Measurements from ENCODE around the gene PIP4K2A.
"Not testable (repeated sequence)": the region's sequence is repeated elsewhere in the genome, so short reads cannot be mapped to it uniquely, and the experiment has no call there.

PIP4K2A gene

DNA sequence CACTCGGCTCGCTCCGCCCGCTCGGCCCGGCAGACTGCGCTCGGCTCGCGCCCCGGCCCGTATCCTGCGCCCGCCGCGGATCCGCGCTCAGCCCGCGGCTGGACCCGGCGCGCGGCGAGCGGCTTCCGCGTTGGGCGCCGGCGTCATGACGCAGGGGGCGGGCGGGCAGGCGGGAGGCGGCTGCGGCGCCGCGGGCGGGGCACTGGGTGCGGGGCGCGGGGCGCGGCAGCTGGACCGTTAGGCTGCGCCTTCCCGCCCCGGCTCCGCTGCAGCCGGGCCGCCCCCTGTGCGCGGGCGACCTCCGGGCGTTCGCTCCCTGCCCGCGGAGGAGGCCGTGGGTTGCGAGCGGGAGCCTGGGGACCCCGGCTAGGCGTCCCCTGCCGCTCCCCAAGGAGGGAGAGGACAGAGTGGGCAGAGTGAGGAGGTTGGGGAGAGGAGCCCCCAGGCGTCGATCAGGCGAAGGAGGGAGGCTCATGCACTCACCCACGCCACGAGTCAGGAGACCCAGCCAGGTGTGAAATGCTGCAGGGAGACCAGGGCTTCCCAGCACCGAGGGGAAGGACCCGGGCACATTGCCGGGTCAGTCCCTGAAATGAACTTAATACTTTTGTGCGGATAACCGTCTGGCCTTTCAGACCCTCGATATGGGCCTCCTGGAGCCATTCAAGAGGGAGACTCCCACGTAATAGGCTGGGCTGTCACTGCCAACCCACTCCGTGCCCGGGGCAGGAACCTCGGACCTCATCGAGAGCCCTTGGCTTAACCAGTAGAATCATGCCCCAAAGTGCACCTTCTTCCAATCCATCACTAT, at the start of gene PIP4K2A:
TSS of gene PIP4K2A (minus strand) at position 100 of the 811 bp plus-strand sequence. CDS start 252 bp downstream, outside the sequence.
- in situ Hi-C loops (cut with MboI; ENCODE audit: low sequenced_read_pairs), result no loop called here

DNA sequence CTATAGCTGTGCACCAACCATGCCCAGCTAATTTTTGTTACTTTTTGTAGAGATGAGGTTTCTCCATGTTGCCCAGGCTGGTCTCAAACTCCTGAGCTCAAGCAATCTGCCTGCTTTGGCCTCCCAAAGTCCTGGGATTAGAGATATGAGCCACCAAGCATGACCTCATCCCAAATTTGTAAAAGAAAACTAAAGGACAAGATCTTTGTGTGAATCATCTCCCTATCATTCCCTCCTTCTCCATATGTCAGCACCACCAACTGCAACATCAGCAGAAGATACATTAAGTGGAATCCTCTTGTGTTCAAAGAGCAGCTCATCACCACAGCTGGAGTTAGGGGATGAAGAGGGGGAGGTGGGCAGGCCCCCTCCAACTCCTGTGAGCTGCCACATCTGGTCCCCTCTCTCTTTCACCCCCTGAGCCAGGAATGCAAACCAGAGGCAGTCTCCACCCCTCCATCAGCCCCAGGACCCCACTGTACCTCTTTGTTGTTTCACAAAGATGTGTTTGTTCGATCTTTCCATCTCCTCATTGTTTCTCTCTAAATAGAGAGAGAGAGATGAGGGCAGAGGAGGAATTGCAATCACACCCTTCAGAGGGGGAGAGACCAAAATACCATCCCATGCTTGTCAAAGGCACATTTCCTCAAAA, 47.3 kb upstream of the PIP4K2A start:
- in situ Hi-C loops (cut with MboI; ENCODE audit: low sequenced_read_pairs), result no loop called here

DNA sequence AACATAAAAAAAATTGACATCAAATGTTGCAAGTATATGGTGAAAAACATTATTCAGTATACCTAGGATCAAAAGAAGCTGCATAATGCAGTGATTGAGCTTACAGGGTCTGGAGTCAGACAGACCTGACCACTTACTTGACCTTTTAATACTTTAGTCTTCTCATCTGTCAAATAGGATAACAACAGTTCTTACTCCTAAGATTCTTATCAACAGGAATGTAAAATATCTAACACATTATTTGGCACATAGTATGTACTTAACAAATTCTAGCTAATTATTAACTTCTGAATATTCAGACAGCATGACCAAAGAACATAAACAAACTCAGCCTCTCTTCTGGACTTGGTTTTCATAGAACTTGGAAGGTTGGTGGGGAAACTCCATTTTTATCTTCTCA, 45.6 kb upstream of the PIP4K2A start:
- in situ Hi-C loops (cut with MboI; ENCODE audit: low sequenced_read_pairs), result no loop called here

DNA sequence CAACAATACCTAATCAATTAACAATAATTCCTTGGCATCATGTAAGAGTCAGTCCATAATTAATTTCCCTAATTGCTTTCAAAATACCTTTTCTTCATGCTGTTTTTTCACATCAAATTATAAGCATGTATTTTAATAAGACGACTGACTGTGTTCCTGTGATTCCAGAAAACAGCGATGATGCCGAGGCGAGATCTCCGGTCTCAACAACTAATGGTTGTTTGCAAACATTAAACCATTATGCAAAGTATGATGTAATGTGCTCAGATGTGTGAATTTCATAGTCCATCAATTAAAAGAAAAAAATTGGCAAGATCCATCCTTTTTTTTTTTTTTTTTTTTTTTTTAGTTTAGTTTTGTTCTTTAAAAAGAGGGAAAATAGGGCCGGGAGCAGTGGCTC, 44.5 kb upstream of the PIP4K2A start:
- in situ Hi-C loops (cut with MboI; ENCODE audit: low sequenced_read_pairs), result no loop called here

DNA sequence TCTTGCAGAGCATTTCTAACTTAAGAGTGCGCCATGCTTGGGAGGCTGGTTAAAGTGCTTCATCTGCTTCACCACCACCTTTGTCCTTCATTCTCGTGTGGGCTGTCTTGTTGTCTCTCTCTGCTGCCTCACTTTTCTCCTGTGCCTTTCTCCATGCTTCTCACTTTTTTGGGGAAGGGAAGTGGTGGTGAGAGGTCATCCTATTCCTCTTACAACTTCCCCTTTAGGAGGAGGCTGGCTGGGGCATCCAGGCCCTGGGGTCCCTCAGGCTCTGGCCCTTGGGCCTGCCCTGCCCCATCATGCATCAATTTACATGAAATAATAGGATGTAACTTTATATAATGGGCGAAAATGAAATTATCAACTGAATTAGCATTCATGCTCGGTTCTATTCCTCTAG, 39.9 kb upstream of the PIP4K2A start:
- in situ Hi-C loops (cut with MboI; ENCODE audit: low sequenced_read_pairs), result no loop called here

DNA sequence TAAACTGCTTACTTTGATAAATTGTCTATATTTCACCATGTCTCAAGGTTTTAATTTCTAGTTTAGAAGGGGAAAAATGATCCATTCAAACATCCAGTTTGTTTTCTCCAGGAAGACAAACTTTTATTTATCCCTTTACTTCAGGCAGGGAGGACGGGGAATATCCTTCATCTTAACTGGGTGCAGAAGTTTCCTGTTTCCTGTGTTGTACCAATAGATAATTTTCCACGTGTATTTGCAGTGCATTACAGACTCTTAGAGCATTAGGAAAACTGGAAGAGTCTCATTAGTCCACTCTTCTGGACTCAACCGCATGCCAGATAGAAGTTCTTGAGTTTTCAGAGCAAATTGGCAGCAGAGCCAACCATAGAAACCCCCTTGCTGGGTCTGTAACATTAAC, 39.4 kb upstream of the PIP4K2A start:
- in situ Hi-C loops (cut with MboI; ENCODE audit: low sequenced_read_pairs), result no loop called here

DNA sequence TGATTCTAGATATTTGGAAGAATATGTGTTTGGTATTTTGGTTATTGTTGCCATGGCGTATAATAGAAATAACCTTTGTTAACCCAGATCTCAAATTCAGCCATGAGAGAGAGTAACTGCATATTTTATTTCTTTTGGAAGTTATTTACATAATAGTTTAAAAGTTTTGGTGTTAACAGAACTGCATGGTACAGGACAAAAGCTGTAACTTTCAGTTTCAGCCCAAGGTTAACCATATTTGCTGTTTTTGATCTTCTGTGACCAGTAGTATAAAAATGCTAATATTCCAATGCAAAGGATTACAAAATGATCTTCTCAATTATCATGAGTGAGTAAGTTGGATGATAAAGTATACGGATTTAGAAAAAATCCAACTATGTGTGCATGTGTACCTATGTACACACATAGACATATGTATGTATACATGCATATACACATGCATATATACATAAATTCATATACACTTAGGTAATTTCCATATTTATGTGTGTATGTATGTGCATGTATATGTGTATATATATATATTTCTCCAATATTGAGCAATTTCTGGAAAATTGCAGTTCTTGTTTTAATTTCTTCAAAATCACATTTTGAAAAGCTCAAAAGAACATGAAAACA, 38.0 kb upstream of the PIP4K2A start:
- in situ Hi-C loops (cut with MboI; ENCODE audit: low sequenced_read_pairs), result no loop called here

DNA sequence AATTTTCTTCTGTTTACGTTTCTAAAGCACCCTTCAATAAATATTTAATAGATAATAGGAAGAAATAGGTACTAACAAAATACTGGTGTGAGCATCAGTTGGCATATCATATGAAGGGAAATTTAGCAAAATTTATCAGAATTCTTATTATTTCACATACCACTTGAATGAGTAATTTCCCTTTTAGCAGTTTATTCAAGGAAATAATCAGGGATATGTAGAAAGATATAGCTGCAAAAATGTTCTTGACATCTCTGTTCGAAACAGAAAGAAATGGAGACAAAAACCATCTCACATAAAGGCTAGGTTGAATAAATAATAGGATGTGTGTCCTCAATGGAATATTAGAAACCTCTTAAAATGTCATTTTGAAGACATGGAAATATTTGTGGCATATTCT, 35.8 kb upstream of the PIP4K2A start:
- in situ Hi-C loops (cut with MboI; ENCODE audit: low sequenced_read_pairs), result no loop called here

DNA sequence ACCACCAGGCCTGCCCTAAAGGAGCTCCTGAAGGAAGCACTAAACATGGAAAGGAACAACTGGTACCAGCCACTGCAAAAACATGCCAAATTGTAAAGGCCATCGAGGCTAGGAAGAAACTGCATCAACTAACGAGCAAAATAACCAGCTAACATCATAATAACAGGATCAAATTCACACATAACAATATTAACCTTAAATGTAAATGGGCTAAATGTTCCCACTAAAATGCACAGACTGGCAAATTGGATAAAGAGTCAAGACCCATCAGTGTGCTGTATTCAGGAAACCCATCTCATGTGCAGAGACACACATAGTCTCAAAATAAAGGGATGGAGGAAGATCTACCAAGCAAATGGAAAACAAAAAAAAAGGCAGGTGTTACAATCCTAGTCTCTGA, 30.5 kb upstream of the PIP4K2A start:
- in situ Hi-C loops (cut with MboI; ENCODE audit: low sequenced_read_pairs), result not testable (repeated sequence)

DNA sequence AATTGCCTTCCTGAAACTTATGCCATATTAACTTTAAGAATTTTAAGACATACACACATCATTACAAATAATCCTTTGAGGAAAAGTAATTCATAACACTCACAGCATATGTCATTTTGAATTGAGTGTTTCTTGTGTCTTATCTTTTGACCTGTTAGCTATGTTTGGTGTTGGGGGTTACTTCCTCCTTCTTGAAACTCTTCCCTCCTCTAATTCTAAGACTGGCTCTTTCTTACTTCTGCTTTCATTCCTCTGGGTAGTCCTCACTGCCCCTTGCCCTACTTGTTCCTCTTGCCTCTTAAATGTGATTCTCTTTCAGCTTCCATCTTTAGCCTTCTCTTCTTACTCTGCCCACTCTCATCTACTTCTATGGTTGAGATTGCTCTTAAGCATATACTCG, 28.3 kb upstream of the PIP4K2A start:
- in situ Hi-C loops (cut with MboI; ENCODE audit: low sequenced_read_pairs), result no loop called here

DNA sequence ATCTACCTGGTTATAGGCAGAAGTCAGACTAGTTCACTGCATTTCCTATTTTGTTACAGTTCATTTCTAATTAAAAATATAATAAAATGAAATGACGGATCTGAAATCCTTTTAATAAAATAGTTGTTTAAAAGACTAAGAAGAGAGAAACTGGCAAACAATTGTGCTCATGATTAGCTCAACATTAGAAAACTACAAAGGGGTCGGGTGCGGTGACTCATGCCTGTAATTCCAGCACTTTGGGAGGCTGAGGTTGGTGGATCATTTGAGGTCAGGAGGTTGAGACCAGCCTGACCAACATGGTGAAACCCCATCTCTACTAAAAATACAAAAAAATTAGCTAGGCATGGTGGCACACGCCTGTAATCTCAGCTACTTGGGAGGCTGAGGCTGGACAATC, 27.3 kb upstream of the PIP4K2A start:
- in situ Hi-C loops (cut with MboI; ENCODE audit: low sequenced_read_pairs), result not testable (repeated sequence)

DNA sequence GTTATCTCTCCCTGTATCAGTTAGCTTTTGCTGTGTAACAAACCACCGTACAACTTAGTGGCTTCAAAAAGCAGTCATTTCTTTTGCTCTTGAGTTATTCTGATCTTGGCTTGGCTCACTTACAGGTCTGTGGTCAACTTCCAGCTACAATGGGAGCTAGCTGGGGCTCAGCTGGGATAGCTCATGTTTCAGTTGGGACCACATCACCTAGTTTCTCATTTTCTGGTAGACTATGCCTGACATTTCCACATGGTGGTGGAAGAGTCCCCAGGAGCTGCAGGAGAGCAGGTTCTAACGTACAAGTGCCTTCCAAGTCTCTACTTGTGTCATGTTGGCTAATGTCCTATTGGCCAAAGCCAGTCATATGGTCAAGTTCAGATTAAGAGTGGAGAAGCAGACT, 25.8 kb upstream of the PIP4K2A start:
- in situ Hi-C loops (cut with MboI; ENCODE audit: low sequenced_read_pairs), result no loop called here

DNA sequence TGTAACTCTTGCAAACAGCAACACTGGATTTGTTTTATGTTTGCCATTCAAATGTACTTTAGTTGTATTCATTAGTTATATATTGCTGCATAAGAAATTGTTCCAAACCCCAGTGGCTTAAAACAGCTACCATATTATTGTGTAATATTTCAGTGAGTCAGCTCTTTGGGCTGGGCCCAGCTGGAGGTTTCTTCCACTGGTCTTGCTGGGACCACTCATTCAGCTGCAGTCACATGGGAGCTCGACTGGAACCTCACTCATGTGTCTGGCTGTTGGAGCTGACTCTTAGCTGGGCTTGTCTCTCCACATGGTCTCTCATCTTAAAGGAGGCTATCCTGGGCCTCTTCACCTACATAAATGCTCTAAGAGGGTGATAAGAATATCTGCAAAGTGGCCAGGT, 23.2 kb upstream of the PIP4K2A start:
- in situ Hi-C loops (cut with MboI; ENCODE audit: low sequenced_read_pairs), result no loop called here

DNA sequence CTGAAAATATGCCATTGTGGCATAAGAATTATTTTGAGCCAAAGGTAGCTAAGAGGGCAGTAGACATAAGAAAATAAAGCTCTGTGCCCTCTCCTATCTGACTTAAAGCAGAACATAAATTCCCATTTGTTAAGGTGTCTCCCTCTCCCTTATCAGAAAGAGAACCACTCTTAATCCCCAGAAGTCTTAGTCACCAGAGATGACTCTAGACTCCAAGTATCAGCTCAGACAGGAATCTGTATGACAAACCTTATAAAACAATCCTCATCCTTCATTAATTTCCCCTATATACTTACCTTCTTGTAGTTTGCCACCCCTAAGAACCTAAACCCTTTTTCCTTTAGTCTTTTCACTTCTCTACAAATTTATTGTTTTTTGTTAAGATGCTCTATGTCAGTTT, 21.8 kb upstream of the PIP4K2A start:
- in situ Hi-C loops (cut with MboI; ENCODE audit: low sequenced_read_pairs), result no loop called here

DNA sequence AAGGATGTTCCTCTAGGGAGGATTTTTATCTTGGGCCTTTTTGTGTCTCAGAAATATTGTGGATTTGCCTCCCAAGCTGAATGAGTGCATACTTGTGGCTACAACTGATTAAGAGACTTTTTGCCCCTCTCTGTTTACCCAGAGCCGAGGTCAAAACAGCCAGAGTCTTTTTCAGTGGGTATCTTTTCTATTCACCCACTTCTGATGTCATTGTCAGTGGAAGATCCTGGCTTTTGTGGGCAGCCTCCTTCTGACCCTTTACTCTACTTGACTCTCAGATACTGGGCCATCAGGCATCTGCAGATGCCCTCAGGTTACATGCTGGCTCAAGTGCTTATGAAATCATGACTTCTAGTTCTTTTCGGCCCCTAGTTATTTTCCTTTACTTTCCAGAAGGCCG, 19.6 kb upstream of the PIP4K2A start:
- in situ Hi-C loops (cut with MboI; ENCODE audit: low sequenced_read_pairs), result no loop called here

DNA sequence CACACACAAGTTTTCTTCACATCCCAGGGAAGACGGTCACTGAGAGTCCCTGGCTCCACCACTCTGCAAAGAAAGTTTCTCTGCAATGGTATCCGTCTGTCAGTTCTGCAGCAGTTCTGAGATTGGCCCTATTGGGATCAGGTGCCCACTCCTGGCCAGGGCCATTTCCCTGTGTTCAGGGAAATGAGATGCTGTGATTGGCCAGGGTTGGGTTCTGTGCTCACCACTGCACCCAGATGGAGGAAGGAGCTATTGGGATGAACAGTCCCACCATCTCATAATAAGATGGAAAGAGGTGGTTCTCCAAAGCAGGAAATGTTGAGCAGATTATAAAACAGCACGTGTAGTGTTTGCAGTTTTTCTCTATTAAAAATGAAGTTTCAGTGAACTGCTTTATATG, 13.3 kb upstream of the PIP4K2A start:
- in situ Hi-C loops (cut with MboI; ENCODE audit: low sequenced_read_pairs), result no loop called here

DNA sequence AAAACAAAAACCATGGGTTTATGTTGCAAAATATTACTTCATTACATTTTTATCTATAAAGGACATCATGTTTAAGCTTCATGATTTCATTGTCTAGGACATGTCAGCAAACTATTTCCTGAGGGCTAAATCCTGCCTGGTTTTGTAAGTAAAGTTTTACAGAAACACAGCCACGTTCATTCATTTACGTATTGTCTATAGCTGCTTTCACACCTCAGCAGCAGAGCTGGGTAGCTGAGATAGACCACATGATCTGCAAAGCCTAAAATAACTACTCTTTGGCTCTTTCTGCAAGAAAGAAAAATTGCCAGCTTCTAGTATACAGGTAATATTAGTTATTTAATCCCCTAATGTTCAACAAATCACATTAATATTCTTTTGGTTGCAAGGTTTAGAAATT, 12.7 kb upstream of the PIP4K2A start:
- in situ Hi-C loops (cut with MboI; ENCODE audit: low sequenced_read_pairs), result no loop called here

DNA sequence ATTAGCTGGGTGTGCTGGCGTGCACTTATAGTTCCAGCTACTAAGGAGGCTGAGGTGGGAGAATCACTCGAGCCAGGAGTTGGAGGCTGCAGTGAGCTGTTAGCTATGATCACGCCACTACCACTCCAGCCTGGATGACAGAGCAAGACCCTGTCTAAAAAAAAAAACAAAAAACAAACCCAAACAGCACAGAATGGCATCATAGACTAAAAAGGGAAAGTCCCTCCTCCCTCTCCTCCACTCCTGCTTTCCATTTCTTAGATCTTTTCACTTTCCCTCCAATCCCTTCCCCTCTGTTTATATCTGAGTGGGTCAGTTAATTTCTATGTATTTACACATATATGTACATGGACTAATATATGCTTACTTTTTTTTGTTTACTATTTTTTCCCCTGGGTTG, 10.4 kb upstream of the PIP4K2A start:
- in situ Hi-C loops (cut with MboI; ENCODE audit: low sequenced_read_pairs), result no loop called here

DNA sequence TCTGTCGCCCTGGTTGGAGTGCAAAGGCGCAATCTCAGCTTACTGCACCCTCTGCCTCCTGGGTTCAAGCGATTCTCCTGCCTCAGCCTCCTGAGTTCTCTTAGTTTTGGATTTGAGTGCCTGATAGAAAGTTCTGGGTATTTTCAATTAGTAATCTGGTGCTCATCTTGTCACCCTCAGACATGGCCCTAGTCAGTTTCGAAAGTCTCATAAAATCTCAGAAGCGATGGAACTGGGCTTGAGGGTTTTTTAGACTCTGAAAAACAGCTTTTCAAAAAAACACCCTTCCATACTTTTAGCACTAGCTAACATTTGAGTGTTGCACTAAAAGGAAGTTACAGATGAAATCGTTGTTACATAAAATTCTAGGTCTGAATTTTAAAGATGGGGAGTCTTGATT, 9.4 kb upstream of the PIP4K2A start:
- in situ Hi-C loops (cut with MboI; ENCODE audit: low sequenced_read_pairs), result no loop called here

DNA sequence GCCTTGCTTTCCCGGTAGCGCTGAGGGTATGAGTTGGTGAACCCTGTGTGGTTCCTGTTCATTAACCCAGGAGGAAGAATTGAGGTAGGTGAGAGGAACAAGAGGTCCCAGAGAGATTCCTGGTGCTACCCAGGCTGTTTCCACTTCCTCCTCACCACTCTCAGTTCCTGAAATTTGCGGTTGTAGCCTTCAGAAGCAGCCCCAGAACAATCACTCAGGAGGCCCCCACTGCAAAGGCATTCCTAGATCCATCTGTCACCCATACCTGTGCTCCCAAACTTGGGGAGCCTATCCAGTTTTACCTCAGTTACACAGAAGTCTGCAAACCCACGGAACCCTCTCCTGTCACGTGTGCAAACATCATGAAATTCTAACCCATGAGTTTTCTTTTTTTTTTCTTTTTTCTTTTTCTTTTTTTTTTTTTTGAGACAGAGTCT, 9.0 kb upstream of the PIP4K2A start:
- in situ Hi-C loops (cut with MboI; ENCODE audit: low sequenced_read_pairs), result no loop called here

DNA sequence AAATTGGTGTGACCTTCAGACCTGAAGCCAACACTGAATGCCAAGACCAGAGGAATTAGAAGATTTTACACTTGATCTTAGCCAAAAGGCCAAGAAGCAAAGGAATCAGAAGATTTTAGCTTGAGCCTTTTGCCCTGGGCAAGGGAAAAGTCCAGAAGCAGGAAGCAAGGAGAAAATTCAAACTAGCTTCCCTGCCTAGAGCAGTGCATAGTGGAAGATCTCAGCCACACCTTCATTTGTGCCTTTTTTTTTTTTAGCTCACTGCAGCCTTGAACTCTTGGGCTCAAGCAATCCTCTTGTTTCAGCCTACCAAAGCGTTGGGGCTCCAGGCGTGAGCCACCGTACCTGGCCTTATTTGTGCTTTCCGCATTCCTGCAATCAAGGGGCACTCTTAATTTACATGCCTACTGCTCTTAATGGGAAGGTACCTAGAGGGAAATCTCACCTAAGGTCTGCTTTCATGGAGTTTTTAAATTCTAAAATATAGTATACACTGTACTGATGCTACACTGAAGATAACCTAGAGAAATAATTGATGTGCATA, 8.3 kb upstream of the PIP4K2A start:
- in situ Hi-C loops (cut with MboI; ENCODE audit: low sequenced_read_pairs), result no loop called here

DNA sequence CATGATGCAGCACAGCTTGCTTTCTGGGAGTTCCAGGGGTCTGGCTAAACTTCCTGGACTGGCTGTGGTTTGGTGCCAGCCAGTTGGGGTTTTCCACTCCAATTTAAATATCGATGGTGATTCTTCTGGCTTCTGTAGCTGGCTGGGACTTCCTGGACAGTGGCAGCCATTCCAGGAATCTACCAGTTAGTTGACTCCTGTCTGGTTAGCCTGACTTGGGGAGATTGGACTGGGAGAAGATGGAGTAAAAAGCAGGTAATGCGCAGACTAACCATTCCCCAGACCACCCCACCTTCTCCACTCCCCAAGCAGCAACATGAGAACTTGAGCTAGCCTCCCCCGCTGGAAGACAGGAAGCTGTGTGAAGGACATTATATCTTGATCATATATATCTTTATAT, 6.3 kb upstream of the PIP4K2A start:
- in situ Hi-C loops (cut with MboI; ENCODE audit: low sequenced_read_pairs), result no loop called here
